ENCODE data around the gene UBASH3B. TPM values are rescaled to one million over a fixed set of nuclear protein-coding genes. Genes with fewer than 3 reads are reported as not detected.

UBASH3B gene
- total RNA-seq, 1 donor from 2014 or later, result 64.6 TPM

- TF ChIP-seq CTCF (conservative IDR thresholded peaks at IDR 0.05; ENCODE audit: low read depth, low read length), result no peak
- DNase-seq (ENCODE audit: low read depth), result no peak
- H3K4me3 ChIP-seq (ENCODE audit: low read depth, low read length), result no peak overlapping the region
These were observed 64.8 kb downstream of the UBASH3B start for GRCh38 chr11:122720107-122720881.

- DNase-seq (ENCODE audit: low read depth), result no peak
- H3K4me3 ChIP-seq (ENCODE audit: low read depth, low read length), result no peak overlapping the region
- TF ChIP-seq CTCF (conservative IDR thresholded peaks at IDR 0.05; ENCODE audit: low read depth, low read length), result no peak
These were observed 65.9 kb downstream of the UBASH3B start for GRCh38 chr11:122721201-122721963.

GRCh38 chr11:122721964-122722266 lies 66.4 kb downstream of the UBASH3B start:
- TF ChIP-seq CTCF (conservative IDR thresholded peaks at IDR 0.05; ENCODE audit: low read depth, low read length), result no peak
- no peak for DNase-seq (ENCODE audit: low read depth)
- no peak overlapping the region for H3K4me3 ChIP-seq (ENCODE audit: low read depth, low read length)

DNA sequence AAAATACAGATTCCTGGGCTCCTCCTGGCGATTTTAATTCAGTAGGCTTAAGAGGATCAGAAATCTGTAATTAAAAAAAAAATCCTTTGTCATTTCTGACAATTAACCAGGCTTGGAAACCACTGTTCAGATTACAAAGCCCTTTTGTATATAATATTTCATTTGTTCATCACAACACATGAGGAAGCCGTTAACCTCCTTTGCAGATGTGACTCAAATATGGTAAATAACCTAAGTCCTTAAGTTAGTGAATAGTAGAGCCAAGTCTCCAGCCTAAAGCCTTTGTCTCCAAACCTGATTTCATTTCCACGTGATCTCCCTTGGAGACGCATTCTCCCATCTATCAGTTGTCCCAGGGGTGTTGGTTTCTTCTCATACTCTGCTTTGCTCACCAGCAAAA lies 67.6 kb downstream of the UBASH3B start:
- no peak overlapping the region for H3K4me3 ChIP-seq (ENCODE audit: low read depth, low read length)
- no peak for DNase-seq (ENCODE audit: low read depth)
- no peak for TF ChIP-seq CTCF (conservative IDR thresholded peaks at IDR 0.05; ENCODE audit: low read depth, low read length)

- TF ChIP-seq CTCF (conservative IDR thresholded peaks at IDR 0.05; ENCODE audit: low read depth, low read length), result no peak
- no peak for DNase-seq (ENCODE audit: low read depth)
- H3K4me3 ChIP-seq (ENCODE audit: low read depth, low read length), result no peak overlapping the region
These were observed 68.1 kb downstream of the UBASH3B start for GRCh38 chr11:122723576-122723975.

DNA sequence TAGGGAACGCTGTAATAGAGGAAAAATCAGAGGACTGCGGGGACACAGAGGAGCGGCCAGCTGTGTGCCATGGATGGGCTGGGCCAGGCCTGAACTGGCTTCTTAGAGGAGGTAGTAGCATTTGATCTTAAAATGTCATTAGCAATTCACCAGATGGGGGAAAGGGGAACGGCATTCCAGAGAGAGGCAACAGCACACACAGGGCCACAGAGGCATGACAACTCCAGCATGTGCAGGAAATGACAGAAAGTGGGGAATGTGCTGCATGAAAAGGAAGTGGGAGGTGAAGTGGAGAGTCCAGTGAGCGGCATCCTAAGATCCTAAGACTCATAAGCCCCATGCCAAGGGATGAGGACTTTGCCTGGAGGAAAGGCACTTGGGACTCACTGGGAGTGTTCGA lies 69.0 kb downstream of the UBASH3B start:
- TF ChIP-seq CTCF (conservative IDR thresholded peaks at IDR 0.05; ENCODE audit: low read depth, low read length), result no peak
- DNase-seq (ENCODE audit: low read depth), result no peak
- no peak overlapping the region for H3K4me3 ChIP-seq (ENCODE audit: low read depth, low read length)

Data from epithelial cell of proximal tubule (primary cell).